ENCODE data around the gene ITFG1. TPM values are rescaled to one million over a fixed set of nuclear protein-coding genes. Genes with fewer than 3 reads are reported as not detected.
"Not testable (repeated sequence)": the region's sequence is repeated elsewhere in the genome, so short reads cannot be mapped to it uniquely, and the experiment has no call there.

Gene ITFG1
- total and polyA plus RNA-seq, 11 donors: 13.0 to 102 (median 70.1) TPM

DNA sequence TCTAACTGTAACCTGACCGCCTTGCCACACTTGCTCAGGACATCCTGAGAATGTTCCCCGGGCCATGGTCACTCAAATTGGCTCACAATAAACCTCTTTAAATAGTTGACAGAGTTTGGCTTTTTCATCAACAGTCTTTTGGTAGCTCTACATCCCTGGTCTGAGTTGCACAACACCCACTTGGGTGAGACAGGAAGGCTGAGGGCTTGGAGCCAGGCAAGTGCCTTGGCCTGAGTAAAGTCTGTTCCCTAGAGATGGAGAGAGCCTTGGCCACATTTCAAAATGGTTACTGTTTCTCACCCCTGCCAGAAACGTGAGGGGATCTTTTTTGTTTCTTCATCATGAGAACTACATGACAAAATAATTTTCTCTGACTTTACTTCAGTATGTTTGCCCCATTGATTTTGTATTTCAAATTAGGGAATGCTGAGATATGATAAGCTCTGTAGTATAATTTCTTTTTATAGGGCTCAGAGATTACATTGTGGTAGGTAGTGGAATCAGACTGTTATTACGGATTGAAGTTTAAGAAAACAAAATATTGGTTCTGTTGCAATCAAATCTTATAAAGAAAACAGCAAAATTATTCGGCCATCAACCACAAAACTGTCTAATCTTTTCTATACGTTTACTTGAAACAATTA is 263.2 kb downstream of the ITFG1 start:
- Histone ChIP-seq H3K36me3 (no peaks in the 10 kb centered on the region), H3K4me3 (no peak overlapping the region), H3K27me3 (no peaks in the 10 kb centered on the region), H3K27ac (no peak overlapping the region), H3K9me3 (no peaks in the 10 kb centered on the region), H3K4me1 (peaks cover 0 to 18% (median 8%) of the 10 kb centered on the region in 12 donors)
- DNase-seq: peak; percentile 42 to 83 (median 51)
- intact Hi-C loops (cut with DNase I): no loop called here
- no peak for TF ChIP-seq POLR2A (IDR thresholded peaks at IDR 0.05)
- TF ChIP-seq, protein P1, sequence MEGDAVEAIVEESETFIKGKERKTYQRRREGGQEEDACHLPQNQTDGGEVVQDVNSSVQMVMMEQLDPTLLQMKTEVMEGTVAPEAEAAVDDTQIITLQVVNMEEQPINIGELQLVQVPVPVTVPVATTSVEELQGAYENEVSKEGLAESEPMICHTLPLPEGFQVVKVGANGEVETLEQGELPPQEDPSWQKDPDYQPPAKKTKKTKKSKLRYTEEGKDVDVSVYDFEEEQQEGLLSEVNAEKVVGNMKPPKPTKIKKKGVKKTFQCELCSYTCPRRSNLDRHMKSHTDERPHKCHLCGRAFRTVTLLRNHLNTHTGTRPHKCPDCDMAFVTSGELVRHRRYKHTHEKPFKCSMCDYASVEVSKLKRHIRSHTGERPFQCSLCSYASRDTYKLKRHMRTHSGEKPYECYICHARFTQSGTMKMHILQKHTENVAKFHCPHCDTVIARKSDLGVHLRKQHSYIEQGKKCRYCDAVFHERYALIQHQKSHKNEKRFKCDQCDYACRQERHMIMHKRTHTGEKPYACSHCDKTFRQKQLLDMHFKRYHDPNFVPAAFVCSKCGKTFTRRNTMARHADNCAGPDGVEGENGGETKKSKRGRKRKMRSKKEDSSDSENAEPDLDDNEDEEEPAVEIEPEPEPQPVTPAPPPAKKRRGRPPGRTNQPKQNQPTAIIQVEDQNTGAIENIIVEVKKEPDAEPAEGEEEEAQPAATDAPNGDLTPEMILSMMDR (IDR thresholded peaks at IDR 0.05): no peak
- ATAC-seq: peak; percentile 86 to 99 (median 97)
- WGBS, 4 donors: 44 to 50% (median 48%) methylated on average over 6 of the region's 6 CpGs

DNA sequence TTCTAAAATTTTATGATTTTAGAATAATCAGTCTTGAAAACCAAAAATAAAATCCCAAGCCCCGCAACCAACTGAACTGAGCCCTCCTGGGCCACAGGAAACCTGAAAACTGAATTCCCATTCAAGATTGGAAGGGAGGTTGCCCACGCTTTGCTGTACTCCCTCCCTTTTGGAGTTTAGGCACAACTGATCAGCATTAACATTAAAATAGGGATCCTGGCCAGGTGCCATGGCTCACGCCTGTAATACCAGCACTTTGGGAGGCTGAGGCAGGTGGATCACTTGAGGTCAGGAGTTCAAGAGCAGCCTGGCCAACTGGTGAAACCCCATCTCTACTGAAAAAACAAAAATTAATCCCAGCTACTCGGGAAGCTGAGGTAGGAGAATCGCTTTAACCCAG is 264.4 kb downstream of the ITFG1 start:
- no peaks in the 10 kb centered on the region for H3K36me3 ChIP-seq
- H3K27me3 ChIP-seq: no peaks in the 10 kb centered on the region
- 86 to 92% (median 91%) methylated on average over 5 of the region's 5 CpGs for WGBS, 4 donors
- peaks cover 0 to 18% (median 8%) of the 10 kb centered on the region in 12 donors for H3K4me1 ChIP-seq
- H3K9me3 ChIP-seq: no peaks in the 10 kb centered on the region
- intact Hi-C loops (cut with DNase I): no loop called here
- DNase-seq: no peak
- no peak overlapping the region for H3K27ac ChIP-seq
- TF ChIP-seq POLR2A (IDR thresholded peaks at IDR 0.05): no peak
- TF ChIP-seq, protein P1 (IDR thresholded peaks at IDR 0.05): no peak
- H3K4me3 ChIP-seq: no peak overlapping the region
- ATAC-seq: no peak

DNA sequence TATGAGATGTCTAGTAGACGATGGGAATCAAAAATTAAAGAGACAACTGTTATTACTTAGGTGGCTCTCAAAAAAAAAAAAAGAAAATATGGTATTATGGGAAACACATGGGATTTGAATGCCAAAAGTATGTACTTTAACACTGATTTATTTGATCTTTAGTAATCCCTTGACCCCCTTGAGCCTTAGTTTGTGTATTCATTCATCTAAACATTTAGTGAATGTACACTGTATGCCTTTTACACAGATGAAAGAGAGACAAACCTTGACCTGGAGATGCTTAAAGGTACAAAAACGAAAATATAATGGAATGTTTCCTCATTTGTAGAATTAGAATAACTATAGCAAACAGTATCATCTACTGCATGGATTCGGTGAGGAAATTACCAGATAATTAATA is 278.5 kb downstream of the ITFG1 start:
- WGBS, 4 donors: 94 to 99% (median 98%) methylated on average over 3 of the region's 3 CpGs

DNA sequence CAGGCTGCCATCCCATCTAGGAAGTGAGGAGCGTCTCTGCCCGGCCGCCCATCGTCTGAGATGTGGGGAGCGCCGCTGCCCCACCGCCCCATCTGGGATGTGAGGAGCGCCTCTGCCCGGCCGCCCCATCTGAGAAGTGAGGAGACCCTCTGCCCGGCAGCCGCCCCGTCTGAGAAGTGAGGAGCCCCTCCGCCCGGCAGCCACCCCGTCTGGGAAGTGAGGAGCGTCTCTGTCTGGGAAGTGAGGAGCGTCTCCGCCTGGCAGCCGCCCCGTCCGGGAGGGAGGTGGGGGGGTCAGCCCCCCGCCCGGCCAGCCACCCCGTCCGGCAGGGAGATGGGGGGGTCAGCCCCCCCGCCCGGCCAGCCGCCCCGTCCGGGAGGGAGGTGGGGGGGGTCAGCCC is 279.8 kb downstream of the ITFG1 start:
- H3K27ac ChIP-seq; H3K27me3 ChIP-seq; intact Hi-C loops (cut with DNase I); H3K4me3 ChIP-seq; ATAC-seq; H3K9me3 ChIP-seq; H3K36me3 ChIP-seq; H3K4me1 ChIP-seq: not testable (repeated sequence)
- 97% methylated on average over 24 to 30 of the region's 31 CpGs for WGBS, 4 donors
- peak in 1 of 5 donors; percentile 40 for DNase-seq

More for the DNA sequence above, 278.5 kb downstream of the ITFG1 start:
- Histone ChIP-seq H3K27me3 (no peaks in the 10 kb centered on the region), H3K36me3 (no peaks in the 10 kb centered on the region), H3K4me1 (no peaks in the 10 kb centered on the region), H3K9me3 (peaks cover 0 to 2% (median 0%) of the 10 kb centered on the region in 12 donors), H3K4me3 (no peak overlapping the region), H3K27ac (no peak overlapping the region)
- no peak for ATAC-seq
- TF ChIP-seq, protein P1 (IDR thresholded peaks at IDR 0.05): no peak
- TF ChIP-seq POLR2A (IDR thresholded peaks at IDR 0.05): no peak
- DNase-seq: no peak
- intact Hi-C loops (cut with DNase I): no loop called here

DNA sequence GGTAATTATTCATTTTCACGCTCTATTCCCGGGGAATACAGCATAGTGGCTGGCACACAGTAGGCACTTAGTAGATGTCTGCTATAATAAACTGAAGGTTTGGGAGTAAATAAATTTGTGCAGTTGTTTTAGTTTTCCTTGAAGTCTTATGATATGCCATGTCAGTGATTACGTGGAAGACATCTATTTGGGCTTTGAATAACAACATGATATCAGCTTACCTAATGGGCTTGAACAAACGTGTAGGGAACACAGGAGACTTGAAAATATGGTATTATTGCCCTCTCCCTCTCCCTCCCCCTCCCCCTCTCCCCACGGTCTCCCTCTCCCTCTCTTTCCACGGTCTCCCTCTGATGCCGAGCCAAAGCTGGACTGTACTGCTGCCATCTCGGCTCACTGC is 280.8 kb downstream of the ITFG1 start:
- no peak overlapping the region for H3K4me3 ChIP-seq
- 90 to 95% (median 94%) methylated on average over 8 of the region's 8 CpGs for WGBS, 4 donors
- DNase-seq (no peak), ATAC-seq (no peak)
- TF ChIP-seq, protein P1 (IDR thresholded peaks at IDR 0.05): no peak
- no peak for TF ChIP-seq POLR2A (IDR thresholded peaks at IDR 0.05)
- no peaks in the 10 kb centered on the region for H3K36me3 ChIP-seq
- H3K27me3 ChIP-seq: no peaks in the 10 kb centered on the region
- H3K4me1 ChIP-seq: no peaks in the 10 kb centered on the region
- H3K9me3 ChIP-seq: peaks cover 0 to under 1% (median 0%) of the 10 kb centered on the region in 12 donors
- no peak overlapping the region for H3K27ac ChIP-seq
- intact Hi-C loops (cut with DNase I): no loop called here

All from heart left ventricle (tissue), 16 donors.